Stomach (tissue), 4 donors: Measurements from ENCODE around the gene NUDCD2.

ENCODE experiments used
- CTCF ChIP-seq, 7 experiments: fragments of 450-650 bp in 4 of 7; fragments of 200-600 bp in 3 of 7; sonication (generic) in 3 of 7; IDR thresholded peaks; one replicate each; pipeline ENCODE4 v1.5.1; 2016 to 2019; ENCODE audit warnings: antibody characterized with exemption in 7 of 7, control low read depth in 2 of 7, mild to moderate bottlenecking in 1 of 7
- EP300 ChIP-seq: sonication (generic); formaldehyde crosslinking; IDR thresholded peaks from one replicate; pipeline ENCODE4 v1.6.1; 2017; ENCODE audit warnings: antibody characterized with exemption
- POLR2A ChIP-seq, 4 donors: fragments of 450-650 bp; IDR thresholded peaks; one replicate each; pipeline ENCODE4 v1.6.1; 2016; ENCODE audit warnings: antibody characterized with exemption in 4 of 4, control low read depth in 2 of 4, mild to moderate bottlenecking in 1 of 4, moderate library complexity in 1 of 4
- POLR2AphosphoS5 ChIP-seq, 3 donors: sonication (generic); formaldehyde crosslinking; IDR thresholded peaks; one replicate each; pipeline ENCODE4 v1.6.1; 2016; ENCODE audit warnings: antibody characterized with exemption in 3 of 3

GRCh38 chr5:163459819-163460561 lies at the start of gene NUDCD2:
- TF ChIP-seq CTCF (IDR thresholded peaks at IDR 0.05) (peak in 2 of 7 experiments; percentile 12 to 33), POLR2AphosphoS5 (IDR thresholded peaks at IDR 0.05) (peak; percentile 76 to 98 (median 91)), POLR2A (IDR thresholded peaks at IDR 0.05) (peak in 1 of 4 donors; percentile 77), EP300 (no peak)
